GM18526 (cell line): ENCODE data around the gene ANOS1.

Source experiments
- POLR2A ChIP-seq: IDR thresholded peaks from 3 replicates; pipeline ENCODE4 v1.6.1; 2011; ENCODE audit not compliant: insufficient read length; ENCODE audit errors: extremely low read depth

ANOS1 gene

GRCh38 chrX:8731559-8732395 is at the start of gene ANOS1:
Gene ANOS1 (minus strand): TSS chrX:8732137. CDS start chrX:8732036, 101 bp downstream.
- TF ChIP-seq POLR2A, result no peak

DNA sequence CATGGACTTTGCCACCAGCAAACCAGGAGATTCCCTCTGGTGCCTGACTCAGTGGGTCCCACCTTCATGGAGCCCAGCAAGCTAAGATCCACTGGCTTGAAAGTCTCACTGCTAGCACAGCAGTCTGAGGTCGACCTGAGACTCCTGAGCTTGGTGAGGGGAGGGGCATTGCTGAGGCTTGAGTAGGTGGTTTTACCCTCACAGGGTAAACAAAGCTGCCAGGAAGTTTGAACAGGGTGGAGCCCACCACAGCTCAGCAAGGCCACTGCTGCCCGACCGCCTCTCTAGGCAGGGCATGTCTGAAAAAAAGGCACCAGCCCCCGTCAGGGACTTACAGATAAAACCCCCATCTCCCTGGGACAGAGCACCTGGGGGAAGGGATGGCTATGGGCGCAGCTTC is 41.2 kb upstream of the ANOS1 start:
- no peak for TF ChIP-seq POLR2A

DNA sequence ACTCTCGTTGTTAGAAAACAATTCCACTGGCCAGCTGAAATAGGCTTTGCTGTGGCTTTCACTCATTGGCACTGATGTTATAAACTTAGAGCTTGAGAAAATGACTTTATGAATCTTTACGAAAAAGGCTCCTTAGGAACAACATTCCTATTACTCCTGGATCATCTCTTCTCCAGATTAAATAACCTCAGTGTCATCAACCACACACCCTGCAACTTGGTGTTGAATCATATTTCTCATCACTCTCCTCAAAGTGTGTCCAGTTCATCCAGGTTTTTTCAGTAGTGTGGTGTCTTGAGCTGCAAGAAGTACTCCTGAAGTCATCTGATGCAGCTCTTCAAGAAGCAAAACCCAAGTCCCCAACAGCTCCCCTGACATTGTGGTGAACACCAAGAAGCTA is 28.1 kb upstream of the ANOS1 start:
- TF ChIP-seq POLR2A, result no peak

DNA sequence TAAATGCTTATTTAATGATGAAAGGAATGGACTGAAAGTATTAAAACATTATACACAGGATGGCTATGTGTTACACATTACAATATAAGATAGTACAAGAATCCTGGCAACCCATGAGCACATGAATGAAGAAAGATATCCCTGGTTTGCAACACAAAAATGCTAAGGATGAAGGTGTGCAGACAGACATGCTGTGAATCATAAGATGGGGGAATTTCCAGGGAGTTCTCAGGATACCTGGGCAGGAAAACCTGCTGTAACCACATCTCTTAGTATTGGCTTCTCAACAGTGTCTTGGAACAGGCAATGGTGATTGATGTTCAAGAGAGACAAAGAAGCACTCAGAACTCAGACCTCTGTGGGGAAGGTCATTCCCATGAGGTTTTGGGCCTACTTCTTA is 23.9 kb upstream of the ANOS1 start:
- TF ChIP-seq POLR2A, result no peak

DNA sequence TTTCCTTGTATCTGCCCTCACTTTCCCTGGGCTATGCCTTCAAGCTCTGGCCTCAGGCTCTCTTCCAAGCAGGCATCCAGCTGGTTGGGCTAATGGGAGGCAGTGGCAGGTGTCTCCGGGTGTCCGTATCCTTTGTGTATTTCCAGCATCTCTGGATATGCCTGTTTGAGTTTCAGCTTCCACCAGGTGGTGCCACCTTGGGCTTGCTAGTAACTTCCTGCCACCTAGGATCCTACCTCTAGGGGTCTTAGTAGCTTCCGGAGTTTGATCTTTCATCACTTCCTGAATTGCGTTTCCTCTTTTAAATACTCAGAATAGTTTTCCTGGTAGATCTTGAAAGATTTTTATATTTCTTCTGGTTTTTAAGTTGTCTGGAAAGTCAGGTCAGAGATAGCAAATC is 23.2 kb upstream of the ANOS1 start:
- no peak for TF ChIP-seq POLR2A

DNA sequence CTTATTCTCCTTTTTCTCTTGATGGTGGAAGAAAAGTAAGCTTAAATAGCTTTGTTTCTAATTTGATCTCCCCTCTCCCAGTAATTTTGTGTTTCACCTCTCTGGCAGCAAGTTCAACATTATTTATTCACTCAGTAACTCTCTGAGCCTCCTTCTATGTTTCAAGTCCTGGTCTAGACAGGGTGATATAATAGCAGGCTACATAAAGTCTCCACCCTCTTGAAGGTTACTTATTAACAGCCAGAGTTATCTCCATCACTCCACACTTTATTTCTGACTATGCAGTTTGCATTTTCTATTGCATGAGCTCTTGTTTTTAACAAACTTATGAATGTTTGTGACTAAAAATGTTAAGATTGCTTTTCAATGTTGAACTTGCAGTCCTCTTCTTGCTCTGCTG is 17.8 kb upstream of the ANOS1 start:
- no peak for TF ChIP-seq POLR2A

- TF ChIP-seq POLR2A, result no peak
Measured at GRCh38 chrX:8748855-8749254, 16.9 kb upstream of the ANOS1 start.

GRCh38 chrX:8743126-8743732 is 11.3 kb upstream of the ANOS1 start:
- TF ChIP-seq POLR2A, result no peak

DNA sequence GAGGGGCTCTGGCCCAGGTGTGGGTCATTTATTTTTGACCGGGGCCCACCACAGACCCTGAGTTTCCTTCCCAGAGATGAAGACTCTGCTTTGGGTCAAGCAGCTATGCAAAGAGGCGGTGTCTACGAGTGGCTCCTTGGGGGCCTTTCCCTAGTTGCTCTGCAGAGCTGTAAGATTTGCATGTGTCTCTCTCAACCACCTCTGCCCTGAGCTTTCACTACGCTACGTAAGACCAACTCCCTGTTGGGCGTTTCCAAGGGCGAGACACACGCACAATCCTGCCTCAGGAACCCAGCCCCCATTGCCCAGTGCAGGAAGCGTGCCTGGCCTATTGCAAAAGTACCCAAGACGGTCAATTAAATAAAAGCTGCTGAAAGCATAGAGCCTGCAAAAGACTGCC is 10.0 kb upstream of the ANOS1 start:
- no peak for TF ChIP-seq POLR2A

DNA sequence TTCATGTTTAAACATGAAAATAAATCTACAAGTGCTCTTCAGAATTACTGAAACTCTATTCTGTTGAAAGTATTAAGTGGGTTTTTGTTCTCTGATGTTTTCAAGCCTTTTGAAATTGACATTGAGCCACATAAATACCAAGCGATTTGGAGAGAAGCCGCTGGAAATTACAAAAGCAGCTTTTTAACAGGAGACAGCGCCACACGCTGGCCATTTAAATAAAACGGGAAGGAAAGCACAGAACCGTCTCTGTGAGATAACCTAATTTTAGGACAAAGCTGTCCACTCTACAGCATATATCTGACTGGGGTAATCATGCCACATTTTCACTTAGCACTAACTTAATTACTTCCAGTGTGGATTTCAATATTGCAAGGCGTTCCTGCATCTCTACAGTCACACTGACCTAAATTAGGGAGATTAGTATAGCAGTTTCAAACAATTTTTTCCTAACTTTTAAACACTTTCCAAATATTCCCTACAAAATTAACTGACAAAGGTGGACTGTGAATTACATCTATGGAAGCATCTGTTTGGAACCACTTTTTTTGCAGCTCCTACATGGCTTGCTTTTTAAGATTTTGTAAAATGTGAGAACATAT is 6.8 kb upstream of the ANOS1 start:
- no peak for TF ChIP-seq POLR2A

DNA sequence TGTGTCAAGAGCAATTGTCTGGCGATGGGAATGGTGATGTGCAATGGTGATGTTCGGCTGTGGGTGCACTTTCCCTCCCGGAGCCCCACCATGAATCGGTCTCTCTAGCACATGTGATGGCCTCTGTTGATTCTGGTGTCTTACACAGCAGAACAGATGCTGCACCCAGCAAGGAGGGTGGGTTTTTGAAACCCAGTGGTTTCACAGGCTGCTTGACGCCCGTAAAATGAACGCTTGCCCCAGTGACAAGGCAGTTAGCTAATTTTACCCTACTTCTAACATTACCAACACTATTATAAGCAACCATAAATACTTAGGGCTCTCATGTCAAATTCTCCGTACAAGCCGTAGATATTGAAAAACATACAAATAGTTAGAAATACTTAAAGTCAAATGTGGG is 5.9 kb upstream of the ANOS1 start:
- no peak for TF ChIP-seq POLR2A

GRCh38 chrX:8730812-8731558 is 952 bp downstream of the ANOS1 start:
- TF ChIP-seq POLR2A, result no peak

- TF ChIP-seq POLR2A, result no peak
Measured at GRCh38 chrX:8729811-8730210, 2.1 kb downstream of the ANOS1 start.

GRCh38 chrX:8728932-8729535 is 2.9 kb downstream of the ANOS1 start:
- TF ChIP-seq POLR2A, result no peak

- TF ChIP-seq POLR2A, result no peak
Measured at GRCh38 chrX:8726031-8726652, 5.8 kb downstream of the ANOS1 start.
